HG03460 (cell line): ENCODE data around the gene UBE3D.
"Not testable (repeated sequence)": the region's sequence is repeated elsewhere in the genome, so short reads cannot be mapped to it uniquely, and the experiment has no call there.

ENCODE experiments used
- ATAC-seq: cut with Tn5 transposase; IDR thresholded peaks from one replicate; pipeline ENCODE4 v1.9.1; 2021; ENCODE audit not compliant: unreplicated experiment

The UBE3D gene

DNA sequence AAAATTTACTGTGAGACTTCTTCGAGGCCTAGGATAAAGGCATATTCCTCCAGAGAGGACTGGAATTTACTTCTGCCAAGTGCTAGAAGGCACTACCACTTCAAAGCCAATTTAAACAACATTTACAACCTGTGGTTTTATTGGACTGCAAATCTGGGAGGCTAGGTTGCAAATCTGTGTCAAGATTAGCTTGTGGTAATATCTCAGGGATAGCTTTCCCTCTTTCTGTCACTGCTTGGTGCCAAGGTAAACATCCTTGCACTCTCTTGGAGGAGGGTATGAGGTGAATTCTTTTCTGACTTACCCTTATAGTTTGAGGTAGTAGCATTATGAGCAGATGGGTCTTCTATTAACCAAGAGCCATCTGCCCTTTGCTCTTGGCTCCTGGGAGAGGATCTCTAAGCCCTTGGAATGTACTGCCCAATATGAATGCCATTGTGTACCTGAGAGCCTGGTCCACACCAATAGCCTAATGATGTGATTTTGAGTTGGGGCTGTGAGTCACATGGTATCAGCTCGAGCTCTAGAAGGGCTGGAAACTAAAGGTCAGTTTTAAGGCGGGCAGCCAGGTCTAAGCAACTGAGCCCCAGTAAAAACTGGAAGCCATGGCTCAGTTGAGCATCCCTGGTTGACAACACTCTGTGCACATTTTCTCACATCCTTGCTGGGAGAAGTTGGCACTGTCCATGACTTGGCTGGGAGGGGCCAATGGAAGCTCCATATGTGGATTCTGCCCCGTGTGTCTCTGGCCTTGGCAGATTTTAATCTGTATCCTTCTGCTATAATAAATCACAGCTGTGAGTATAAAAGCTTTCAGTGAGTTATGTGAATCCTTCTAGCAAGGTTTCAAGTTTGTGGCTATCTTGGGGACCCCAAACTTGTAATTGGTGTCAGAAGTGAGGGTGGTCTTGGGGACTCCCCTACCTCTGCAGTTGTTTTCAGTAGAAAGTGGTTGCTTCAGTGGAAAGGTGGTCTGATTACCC lies 188.1 kb downstream of the UBE3D start:
- ATAC-seq = no peak

- no peak for ATAC-seq
Measured at GRCh38 chr6:82875573-82876185, 190.0 kb downstream of the UBE3D start.

- no peak for ATAC-seq
Measured at GRCh38 chr6:82874867-82875266, 190.8 kb downstream of the UBE3D start.

DNA sequence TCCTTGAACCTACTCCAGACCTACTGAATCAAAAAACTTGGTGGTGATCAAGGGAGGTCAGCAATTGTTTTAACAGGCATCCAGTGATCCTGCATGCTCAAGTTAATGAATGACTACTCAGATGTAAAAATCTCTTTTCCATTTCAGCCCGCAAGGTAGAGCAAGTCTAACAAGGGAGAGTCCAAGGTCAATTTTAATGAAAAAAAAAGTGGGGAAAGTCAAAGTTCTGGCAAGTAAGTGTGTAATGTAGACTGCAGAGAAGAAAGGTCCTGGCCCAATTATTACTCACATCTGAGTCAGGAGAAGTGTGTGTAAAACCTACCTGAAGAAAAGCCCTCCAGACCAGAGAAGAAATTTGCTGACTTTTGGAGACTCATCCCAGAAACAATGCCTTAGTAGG lies 193.5 kb downstream of the UBE3D start:
- no peak for ATAC-seq

- ATAC-seq = no peak
Measured at GRCh38 chr6:82870582-82871172, 195.0 kb downstream of the UBE3D start.

DNA sequence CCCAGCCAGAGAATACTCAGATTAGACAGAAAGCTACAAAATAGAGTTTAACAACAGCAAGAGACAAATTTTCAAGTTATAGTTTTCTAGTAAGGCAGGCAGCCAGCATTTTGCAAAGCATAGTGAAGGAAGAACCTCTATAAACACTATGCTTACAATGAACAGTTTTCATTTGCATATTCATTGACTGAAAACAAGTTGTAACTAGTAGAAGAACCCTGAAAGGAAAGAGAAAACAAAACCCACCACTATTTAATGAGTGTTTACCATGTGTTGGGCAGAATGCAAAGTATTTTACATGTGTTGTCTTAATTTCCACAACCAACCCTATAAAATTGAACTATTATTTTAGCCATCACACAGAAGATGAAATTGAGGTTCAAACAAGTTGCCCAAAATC lies 196.1 kb downstream of the UBE3D start:
- no peak for ATAC-seq

- no peak for ATAC-seq
Measured at GRCh38 chr6:82867946-82868345, 197.7 kb downstream of the UBE3D start.

DNA sequence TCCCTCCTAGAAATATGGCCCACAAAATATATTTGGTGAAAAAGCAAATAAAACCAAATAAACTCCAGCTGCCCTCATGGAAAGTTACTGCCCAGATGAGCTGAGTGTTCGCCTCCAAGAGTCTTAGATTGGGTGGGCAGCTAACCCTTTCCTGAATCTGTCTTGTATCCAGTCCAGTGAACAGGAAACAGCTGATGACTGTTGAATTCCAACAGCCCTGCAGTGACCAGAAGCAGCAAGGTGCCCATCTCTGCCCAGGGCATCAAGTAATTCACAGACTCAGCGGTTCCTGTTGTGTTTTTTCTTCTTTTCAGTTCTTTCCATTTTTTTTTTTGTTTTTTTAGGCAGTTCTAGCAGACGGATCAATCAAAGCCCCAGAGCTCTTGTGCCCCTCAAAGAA lies 199.2 kb downstream of the UBE3D start:
- no peak for ATAC-seq

DNA sequence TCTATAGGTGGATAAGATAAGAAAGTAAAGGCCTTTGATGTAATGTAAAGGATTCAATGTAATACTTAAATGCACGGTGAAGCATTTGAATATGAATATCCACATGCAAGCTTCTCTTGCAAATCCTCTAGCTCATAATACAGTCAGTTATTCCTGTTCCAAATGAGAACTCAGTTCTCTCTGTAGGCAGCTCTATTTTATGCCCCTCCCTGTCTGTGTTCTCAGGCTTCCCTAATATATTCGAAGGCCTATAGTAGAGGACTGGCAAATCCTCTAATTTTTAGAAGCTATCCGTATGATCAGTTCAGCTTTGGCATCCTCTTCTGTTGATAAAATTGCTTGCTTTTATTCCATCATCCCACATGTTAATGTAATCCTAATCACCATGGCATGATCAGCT lies 200.2 kb downstream of the UBE3D start:
- no peak for ATAC-seq

DNA sequence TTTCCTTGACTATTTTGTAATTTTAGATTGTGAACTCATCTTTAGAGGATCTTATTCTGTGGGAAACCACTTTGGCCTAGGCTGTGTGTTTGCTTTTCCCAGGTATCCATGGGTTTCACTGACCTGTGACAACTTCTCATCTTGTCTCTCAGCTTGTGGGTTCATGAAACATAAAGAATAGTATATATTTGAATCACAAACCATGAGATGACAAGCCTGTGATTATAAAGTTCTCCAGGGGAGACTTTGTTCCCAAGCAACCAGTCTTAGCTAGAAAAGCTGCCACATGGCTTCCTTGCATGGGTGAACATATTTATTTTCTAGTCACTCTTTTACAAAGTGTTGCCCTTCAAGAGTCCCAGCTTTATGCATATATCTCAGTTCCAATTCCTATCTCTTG lies 201.9 kb downstream of the UBE3D start:
- no peak for ATAC-seq

- no peak for ATAC-seq
Measured at GRCh38 chr6:82862543-82862942, 203.1 kb downstream of the UBE3D start.

GRCh38 chr6:82861121-82861520 lies 204.5 kb downstream of the UBE3D start:
- no peak for ATAC-seq

- ATAC-seq = not testable (repeated sequence)
Measured at GRCh38 chr6:82856077-82856476, 209.6 kb downstream of the UBE3D start.

DNA sequence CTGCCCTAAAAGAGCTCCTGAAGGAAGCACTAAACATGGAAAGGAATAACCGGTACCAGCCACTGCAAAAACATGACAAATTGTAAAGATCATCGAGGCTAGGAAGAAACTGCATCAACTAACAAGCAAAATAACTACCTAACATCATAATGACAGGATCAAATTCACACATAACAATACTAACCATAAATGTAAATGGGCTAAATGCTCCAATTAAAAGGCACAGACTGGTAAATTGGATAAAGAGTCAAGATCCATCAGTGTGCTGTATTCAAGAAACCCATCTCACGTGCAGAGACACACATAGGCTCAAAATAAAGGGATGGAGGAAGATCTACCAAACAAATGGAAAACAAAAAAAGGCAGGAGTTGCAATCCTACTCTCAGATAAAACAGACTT lies 212.7 kb downstream of the UBE3D start:
- not testable (repeated sequence) for ATAC-seq

- ATAC-seq = no peak
Measured at GRCh38 chr6:82843291-82843885, 222.3 kb downstream of the UBE3D start.

DNA sequence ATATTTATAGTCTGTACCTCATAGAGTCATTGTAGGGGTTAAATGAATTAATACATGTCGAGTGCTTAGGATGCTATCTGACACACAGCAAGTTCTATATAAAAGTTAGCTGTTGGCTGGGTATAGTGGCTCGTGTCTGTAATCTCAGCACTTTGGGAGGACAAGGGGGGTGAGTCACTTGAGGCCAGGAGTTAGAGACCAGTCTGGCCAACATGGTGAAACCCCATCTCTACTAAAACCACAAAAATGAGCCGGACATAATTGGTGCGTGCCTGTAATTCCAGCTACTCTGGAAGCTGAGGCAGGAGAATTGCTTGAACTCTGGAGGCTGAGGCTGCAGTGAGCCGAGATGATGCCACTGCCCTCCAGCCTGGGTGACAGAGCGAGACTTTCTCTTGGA lies 222.9 kb downstream of the UBE3D start:
- ATAC-seq = no peak
